ENCODE data around the gene NKD2.

Gene NKD2

DNA sequence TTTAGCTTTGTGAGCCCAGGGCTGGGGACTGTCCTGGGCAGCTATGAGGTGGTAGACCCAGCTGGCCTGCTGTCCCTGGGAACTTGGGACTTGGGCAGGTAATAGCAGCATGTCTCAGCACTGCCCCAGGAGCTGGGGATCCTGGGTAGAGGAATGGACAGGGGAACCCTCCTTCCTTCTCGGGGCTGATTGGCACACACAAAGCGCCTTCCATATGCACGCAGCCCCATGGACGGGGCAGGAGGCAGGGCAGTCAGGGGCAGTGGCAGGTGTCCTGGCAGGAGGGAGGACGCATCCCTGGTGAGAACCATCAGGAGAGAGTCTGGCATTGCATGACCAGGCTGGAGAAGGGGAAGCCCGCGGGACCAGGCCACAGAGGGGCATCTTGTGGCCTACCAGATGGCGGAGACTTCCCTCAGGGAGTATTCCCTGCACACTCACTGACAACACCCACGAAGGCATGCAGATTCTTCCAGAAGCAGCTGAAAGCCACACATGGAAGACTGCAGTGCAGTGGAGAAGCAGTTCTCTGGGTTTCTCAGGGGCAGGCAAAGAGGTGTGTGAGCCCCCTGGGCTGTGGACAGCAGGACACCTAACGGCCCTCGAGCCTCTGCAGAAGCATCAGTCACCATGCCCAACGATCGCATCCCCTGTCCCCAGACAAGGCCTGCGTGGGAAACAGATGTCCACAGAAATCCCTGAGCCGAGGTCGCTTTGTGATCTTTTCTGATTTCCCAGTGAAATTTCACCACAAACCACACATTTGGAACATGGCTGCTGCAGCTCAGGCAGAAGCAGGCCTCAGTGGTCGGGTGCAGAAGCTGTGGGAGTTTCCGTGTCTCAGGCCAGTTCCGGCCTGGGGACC lies 7.0 kb upstream of the NKD2 start:
- DNase-seq: no peak

DNA sequence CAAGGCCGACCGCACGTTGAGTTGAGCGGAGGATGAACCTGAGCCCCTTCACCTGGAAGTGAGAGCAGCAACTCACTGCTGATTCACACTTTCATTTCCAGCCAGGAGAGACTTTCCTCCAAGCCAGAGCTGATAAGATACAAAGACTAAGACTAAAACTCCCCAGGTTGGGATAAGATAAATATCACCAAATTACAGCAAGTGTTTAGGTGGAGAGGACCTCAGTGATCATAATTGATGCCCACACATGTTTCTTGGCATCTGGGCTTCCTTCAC lies 6.4 kb upstream of the NKD2 start:
- no peak for DNase-seq

DNA sequence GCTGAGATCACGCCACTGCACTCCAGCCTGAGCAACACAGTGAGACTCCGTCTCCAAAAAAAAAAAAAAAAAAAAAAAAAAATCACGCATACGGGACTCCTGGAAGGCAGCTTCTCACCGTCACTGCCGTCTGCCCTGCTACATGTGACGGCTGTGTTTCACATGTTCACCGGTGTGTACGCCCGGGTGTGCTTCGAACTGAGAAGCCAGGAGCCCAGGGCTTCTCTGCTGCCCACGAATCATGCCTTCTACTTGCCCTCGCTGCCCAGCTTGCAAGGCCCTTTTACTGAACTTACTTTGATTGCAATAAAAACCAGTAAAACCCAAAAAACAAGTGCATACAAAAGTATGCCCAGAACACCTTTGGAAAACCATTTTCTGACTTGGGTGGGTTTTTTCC lies 5.8 kb upstream of the NKD2 start:
- no peak for DNase-seq

DNA sequence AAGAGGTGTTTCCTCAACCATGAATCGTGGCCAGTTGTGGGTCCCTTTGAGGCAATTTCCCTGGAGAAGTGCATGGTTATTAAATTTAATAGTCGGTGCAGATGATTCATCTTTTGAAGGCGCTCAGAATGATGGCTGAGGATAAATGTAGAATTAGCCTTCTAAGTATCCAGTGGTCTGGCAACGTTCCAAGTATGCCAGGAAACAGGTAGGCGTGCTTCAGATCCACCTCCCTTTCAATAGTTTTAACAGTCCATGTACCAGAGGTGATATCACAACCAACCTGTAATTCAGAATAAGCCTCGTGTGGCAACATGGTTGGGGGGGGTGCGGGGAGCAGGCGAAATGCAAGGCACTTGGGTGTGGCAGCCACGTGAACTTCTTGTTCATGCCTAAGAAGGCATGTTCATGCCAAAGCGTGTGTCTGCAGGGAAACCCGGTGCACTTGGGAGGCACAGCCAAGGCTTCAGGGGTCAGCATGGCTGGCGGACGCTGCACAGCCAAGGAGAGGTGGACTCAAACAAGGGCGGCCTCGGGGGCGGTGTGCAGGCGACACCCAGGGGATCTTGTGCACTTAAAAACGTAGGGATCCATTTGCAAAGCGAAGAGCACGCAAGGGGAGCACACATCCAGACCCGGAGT lies 5.2 kb upstream of the NKD2 start:
- DNase-seq: peak; percentile 1 to 26

DNA sequence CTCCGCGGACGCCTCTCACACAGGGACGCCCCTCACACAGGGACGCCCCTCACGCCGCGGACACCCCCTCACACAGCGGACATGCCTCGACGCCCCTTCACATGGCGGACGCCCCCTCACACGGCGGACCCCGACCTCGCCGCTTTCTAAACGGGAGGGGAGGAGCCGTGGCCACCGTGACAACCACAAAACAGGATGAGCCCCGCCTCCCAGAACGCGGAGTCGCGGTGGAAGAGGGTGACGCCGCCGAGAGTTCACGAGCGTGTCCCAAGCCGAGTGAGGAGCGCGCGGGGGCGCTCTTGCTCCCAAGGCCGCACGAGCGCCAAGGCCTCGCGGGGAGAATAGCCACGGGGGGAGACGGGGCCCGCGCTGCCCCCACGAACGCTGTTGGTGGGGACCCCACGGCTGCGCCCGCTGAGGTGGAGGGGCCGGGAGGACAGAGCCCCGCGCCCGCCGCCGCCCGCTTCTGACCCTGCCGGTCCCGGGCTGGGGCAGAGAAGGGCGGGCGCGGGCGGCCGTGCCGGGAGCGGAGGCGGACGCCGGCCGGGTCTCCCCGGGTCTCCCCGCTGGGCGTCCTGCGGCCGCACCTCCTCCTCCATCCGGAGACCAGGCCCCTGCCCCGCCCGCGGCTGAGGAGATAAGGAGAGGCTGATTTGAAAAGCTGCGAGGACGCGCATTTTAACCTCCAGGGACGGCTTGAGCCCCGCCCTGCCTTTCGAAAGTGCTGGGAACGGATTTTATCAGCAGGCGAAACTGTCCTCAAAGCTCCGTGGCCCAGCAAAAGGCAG lies 3.9 kb upstream of the NKD2 start:
- DNase-seq: peak; percentile 39 to 52

DNA sequence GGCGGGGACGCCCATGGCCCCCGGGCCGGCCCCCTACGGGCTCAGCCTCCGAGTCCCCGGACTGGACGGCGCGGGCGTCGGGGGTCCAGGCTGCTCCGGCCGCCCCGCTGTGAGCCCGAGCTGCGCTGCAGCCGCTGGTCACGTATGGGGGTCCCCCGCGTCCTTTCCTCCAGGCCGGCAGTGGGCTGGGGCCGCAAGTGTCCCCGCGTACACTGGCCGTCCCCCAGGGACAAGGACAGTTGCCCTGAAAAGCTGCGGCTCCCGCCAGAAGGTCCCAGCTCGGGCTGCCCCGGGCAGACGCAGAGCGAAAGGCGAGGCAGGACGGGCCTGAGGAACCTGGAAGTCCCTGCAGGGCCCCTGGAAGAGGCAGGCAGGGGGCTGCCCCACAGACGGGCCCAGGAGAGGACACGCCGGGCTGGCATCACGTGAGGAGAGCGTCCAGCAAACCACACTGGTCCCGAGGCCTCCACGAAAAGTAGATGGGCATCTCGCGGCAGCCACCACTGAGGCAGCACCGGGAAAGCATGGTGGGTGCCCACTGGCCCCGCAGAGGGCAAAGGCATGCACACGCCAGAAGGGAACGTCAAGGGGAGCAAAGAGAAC lies 3.3 kb upstream of the NKD2 start:
- peak in 1 of 2 donors; percentile 1 for DNase-seq

DNA sequence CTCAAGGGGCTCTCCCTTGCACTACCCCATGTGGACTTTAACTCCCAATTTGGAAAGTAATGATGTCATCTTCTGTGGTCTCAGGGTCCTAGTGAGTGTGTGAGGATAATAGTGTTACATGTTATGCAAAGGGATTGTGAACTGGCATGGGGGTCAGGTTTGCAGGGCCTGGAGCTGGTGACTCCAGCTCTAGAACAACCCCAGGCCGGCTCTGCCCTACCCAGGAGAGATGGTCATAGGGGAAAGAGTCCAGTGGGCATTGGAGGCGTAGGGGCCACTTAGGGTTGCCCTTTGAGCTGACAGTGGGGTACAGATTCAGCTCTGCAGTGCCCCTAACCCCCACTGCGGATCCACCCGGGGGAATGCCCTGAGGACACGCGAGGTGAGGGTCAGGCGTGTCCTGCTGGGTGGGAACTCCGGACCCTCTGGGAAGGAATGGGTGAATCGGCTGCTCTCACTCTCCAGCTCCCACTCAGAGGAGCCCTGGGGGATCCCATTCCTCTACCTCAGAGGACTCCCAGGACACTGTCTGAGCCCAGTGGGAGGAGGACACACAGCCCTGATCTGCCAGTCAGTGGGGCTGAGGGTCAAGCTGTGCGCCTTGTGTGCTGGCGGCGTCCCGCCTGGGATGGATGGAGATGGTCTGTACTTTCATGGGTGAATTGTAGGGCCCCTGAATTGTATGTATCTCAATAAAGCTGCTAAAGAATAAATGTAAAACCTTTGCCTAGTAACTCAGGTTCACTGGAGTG lies 2.5 kb upstream of the NKD2 start:
- peak in 1 of 2 donors; percentile 0 for DNase-seq

DNA sequence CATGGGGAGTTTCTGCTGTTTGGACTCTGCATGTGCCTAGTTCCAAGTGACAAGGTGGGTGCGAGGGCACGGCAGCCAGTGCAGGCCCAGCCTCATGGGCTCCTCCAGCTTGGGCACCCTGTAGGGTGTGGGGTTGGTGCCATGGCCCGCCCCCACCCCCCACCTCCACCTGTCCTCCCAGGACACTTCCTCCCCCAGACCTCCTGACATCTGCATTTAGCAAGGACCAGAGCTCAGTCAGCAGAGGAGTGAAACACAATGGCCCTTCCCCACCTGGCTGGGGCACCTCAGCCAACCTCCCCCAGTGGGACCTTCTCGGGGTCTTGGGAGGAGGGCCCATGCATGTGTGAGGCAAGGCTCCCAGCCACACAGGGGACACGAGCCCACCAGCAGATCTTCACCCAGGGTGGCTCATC lies 1.9 kb upstream of the NKD2 start:
- peak in 1 of 2 donors; percentile 0 for DNase-seq

DNA sequence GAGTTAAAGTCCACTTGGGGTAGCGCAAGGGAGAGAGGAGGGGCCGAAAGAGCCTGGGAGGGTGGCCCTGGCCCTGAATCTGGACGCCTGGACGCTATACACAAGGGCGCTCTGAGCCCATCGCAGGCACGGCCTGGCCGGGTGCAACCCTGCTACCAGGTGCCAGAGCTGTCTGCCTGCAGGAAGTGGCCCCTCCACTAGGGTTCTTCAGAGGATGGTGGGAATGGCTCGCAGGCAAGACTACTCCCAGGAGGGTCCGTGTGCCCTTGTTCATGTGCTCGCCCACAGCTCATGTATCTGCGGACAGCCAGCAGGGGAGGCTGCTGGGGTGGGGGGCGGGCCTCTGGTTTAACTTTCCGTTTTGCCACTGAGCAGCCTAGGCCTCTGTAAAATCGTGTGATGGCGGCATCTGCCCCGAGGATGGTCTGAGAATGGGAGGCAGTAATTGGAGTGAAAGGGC lies 1.4 kb upstream of the NKD2 start:
- no peak for DNase-seq

DNA sequence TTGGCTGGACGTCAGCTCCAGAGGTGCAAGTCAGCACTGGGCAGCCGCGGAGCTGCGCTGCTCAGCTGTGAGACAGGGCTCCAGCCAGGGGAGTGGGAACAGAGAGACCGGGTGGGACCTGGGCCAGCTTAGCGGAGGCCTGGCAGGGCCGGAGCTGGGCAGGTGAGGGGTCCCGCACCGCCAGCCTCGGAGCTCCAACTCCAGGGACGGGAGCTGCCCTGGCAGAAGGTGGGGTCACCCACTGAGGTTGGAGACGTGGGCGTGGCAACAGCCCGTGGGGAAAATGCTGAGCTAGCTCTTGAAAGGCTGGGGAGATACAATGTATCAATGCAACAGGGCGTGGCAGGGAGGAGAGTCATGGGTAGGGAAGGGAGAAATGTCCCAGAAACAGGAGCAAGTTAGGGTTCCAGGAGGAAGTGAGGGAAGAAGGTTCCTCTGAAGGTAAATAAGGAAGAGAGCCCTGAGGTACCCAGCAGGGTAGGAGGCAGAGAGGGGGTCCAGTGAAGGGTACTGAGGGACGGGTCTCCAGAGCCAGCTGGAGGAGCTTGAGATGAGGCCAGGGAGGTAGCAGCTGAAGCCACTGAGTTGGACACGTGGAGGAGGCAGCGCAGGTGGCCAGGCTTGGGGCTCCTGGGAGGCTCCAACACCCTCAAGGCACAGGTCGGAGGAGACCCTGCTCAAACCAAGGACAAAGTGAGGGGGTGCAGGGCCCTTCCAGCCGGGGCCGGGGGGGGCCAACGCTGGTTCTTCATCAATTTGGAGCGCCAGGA lies 736 bp upstream of the NKD2 start:
- DNase-seq: peak in 1 of 2 donors; percentile 0

DNA sequence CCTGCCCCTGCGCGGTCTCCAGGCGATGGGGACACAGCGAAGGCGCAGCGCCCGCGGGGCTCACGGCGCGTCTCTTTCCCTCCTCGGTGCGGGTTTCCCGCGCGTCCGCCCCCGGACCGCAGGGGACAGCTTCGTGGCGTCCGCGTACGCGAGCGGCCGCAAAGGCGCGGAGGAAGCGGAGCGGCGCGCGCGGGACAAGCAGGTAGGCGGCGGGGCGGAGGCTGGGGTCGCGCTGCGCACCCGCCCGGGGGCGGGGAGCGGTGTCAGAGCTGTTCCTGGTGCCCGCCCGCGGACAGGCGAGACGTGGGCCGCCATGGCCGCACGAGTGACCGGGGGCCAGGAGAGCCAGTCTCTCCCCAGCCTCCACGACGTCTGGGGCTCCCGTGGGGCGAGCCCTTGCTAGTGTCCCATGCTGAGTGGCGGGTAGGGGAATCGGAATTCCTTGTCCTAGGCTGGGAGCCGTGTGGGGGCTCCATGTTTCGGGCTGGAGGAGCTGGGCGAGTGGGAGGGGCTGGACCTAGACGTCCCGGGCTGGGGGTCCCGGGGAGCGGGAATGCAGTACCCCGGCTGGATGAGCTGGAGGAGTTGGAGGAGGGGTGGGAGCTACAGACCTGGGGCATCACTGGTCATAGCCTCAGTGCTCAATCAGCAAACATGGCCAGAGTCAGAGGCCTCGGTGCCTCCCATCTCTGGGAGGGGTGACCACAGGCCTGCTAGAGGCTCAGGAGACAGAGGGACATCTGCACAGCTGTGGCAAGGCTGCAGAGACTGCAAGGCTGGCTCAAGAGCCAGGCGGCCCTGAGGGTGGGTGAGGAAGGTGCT lies 968 bp downstream of the NKD2 start:
- DNase-seq: no peak

DNA sequence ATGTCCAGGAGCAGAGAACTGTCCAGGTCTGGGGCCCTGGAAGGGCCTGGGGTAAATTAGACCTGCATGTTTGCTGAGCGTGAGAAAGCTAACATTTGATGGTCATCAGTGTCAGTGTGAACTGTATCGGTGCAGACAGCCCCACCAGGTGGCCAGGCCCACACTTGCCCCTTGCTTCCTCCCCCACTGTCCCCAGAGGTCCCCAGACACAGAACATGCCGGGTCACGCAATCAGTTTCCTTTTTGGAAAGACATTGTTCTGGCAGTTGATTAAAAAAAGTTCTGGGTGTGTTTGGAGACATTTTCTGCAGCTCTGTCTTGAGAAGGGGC lies 1.5 kb downstream of the NKD2 start:
- DNase-seq: no peak

DNA sequence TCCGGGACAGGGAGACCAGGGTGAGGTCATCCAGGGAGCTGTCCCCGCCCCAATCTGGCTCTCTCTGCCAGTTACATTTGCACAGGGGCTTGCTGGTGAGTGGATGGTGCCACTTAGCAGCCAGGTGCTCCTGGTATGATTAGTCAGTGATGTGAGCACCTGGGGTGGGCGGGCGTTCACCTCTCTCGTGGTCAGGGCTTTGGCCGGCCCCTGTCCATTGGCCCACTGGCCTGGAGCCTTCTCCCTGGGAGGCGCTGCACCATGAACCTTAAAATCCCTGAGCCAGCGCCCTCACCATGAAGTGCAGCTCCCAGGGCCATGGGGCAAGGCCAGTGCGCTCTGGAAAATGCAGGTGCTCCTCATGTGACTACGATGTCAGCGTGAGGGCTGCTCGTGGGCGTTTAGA lies 2.0 kb downstream of the NKD2 start:
- DNase-seq: no peak

DNA sequence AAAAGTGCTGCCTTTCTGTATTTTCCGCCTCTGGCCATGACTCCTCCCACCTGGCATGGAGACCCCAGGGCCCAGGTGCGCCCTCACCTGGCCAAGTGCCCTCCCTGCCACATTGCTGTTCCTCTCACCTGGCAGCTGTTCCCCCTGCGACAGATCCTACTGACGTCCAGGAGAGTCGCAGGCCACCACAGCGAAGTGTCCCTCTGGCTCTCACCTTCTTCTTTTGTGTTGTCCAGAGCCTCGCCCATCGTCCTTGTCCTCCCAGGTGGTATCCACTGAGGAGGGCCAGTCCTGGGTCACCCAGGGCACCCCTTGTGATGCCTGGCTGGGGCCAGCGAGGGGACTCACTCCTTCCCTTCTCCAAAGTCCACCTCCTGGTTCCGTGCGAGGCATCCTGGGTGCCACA lies 2.6 kb downstream of the NKD2 start:
- peak in 1 of 2 donors; percentile 39 for DNase-seq

DNA sequence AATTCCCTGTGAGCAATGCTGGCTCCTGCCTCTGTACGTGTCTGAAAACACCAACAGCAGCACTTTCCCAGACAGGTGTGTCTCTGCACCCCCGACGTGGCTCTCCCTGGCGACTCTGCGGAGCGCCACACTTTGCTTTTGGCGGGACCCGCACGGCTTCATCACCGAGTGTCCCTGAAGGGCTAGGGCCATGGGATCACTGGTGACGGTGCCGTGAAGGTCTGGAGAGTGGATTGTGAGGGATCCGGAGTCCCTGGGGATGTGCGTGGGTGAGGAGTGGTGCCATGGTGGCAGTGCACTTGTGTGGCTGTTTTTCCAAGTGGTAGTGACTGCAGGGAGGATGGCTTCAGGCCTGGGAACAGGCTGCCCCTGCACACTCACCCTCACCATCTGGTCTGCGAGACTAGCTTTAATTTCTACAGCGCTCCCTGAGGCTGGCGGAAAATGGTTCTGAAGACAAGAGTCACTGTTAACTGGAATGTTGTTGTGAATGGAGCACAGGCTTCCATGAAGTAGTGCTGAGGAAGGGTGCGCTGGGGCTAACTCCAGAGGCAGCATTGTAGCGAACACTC lies 3.2 kb downstream of the NKD2 start:
- DNase-seq: no peak

DNA sequence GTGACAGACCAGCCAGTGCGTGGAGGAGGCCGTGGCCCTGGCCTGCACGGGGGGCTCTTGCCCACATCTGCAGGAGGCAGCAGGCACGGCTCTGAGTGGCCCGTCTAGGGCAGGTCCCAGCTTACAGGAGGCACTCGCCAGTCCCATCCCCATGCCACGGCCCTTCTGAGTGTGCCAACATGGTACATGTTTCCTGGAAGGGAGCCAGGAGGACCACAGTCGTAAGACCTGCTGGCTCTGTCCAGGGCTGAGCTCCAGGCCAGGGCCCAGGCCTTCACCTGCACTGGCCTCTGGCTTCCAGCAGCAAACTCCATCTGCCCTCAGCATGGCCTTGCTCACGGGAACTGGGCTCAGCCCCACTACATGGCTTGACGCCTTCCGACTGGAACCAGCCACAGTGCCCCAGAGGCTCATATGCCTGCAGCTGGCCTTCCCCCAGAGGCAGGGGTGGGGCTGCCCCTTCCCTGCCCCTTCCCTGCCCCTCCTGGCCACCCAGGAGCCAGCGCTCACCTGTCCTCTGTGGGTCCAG lies 3.8 kb downstream of the NKD2 start:
- DNase-seq: no peak

DNA sequence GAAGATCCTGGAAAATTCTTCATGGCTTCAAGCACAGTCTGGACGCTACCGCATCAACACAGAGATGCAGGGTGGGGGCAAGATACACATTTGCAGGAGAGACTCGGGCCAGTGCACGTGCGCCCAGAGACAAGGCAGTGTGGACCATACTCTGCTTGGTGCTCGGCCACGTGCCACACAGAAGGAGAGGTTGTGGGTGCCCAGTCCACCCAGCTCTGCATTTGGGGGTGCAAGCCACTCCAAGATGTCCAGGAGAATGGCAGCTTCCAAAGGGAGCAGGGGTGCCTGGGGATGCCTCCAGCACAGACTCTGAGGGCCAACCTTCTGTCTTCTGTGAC lies 4.3 kb downstream of the NKD2 start:
- no peak for DNase-seq

DNA sequence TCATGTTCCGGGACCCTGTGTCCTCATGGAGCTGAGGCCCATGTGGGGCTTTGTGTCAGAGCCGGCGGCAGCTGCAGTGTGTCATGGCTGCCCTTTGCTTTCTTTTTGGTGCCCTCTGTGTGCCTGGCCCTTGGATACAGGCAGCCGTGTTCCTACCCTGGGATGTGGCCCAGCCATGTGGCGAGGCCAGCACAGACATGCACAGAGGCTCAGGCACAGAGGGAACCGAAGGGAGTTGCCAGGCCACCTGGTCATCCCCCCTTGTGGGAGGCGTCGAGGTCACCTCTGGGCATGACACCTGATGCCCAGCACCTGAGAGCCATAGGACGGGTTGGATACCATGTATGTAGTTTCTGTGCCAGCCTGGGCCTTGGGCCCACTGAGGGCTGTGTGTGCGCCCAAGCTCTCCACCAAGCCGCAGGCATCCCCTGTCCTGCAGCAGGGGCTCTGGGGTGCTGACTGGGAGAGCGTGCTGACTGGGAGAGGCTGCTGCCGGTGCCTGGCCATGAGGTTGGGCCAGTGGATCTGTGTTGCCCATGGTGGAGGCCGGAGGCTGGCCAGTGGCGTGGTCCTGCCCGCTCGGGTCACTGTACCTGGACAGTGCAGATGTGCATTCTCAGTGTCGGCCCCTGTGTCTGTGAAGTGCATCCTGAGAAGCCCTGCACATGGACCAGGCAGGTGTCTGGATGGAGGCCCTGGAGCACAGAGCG lies 4.8 kb downstream of the NKD2 start:
- no peak for DNase-seq

DNA sequence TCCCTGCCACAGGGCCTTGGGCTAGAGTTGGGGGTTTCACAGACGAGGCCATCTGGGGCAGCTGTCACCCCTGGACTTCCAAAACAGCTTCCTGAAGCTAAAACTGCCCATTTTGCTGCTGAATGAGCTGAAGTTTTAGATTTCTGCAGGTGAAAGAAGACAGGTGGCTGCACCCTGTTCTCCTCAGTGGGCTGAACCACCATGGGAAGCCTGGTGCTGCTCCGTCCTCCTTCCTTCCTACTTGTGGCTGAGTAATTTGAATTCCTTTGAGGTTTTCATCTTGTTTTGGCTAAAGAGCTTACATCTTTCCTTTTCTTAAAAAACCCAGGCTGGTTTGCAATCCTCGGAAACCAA lies 5.3 kb downstream of the NKD2 start:
- no peak for DNase-seq

DNA sequence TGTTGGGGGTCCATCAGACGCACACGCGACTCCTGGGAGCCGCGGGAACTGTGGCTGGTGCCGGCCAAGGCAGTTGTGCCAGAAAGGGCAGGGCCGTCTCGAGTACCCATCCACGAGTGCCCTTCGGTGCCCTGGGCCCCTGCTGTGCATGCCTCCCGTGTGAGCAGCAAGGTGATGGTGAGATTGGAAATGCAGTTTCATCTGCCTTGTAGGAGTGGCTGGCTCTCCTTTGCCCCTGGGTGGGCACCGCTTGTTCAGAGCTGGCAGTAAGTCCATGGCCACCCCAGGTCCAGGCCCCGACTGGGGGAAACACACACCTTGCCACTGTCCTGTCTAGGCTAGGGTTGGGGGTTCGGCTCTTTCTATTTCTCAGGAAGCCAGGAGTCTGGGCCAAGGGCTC lies 5.7 kb downstream of the NKD2 start:
- DNase-seq: no peak

Measured in CD4-positive, alpha-beta T cell treated with Interferon alpha-2 for 1 hour (primary cell).